22Rv1 (cell line): ENCODE data around the gene SUMO2.
"Not testable (repeated sequence)": the region's sequence is repeated elsewhere in the genome, so short reads cannot be mapped to it uniquely, and the experiment has no call there.

ENCODE experiments used
- H3K27ac ChIP-seq: fragments of 450-650 bp; 2 replicates; pipeline ENCODE4 v1.5.1; 2017
- CTCF ChIP-seq: fragments of 450-650 bp; IDR thresholded peaks from 2 replicates; pipeline ENCODE4 v1.5.1; 2017; ENCODE audit warnings: mild to moderate bottlenecking
- ZFX ChIP-seq: fragments of 450-650 bp; IDR thresholded peaks from 2 replicates; pipeline ENCODE4 v1.6.1; 2017; ENCODE audit warnings: antibody characterized with exemption, borderline replicate concordance

Gene SUMO2

GRCh38 chr17:75160211-75160610 lies 22.5 kb downstream of the SUMO2 start:
- TF ChIP-seq CTCF (no peak), ZFX (no peak)
- H3K27ac ChIP-seq = peak overlapping the region; percentile 23; the same call in 1 of the 2 replicates

DNA sequence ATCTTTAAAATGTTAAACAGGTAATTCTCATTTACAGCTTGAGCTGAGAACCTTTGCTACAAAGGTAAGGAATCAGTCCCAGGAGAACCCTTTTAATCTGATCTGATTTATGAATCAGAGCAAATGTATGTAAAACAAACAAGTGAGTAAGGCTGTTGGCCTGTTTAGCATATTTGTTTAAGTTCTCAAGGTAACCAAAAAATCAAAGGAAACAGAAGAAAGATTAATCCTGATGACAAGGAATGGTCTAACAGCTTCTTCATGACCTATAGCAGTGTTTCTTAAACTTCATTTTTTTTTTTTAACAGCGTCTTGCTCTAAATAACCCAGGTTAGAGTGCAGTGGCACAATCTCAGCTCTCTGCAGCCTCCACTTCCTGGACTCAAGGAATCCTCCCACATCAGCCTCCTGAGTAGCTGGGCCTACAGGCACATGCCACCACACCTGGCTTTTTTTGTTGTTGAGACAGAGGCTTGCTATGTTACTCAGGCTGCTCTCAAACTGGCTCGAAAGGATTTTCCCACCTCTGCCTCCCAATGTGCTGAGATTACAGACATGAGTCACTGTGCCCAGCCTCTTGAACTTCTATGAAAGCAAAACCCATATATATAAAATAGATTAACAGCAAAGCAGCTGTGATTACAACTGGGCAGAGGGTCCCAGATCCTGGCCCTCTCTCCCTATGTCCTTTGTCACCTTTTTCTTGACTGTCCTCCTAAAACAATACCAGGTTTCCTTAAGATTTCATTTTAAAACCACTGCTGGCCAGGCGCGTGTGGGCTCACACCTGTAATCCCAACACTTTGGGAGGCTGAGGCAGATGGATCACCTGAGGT lies 23.3 kb downstream of the SUMO2 start:
- no peak for TF ChIP-seq ZFX
- TF ChIP-seq CTCF = no peak
- H3K27ac ChIP-seq = peak overlapping the region; percentile 23

DNA sequence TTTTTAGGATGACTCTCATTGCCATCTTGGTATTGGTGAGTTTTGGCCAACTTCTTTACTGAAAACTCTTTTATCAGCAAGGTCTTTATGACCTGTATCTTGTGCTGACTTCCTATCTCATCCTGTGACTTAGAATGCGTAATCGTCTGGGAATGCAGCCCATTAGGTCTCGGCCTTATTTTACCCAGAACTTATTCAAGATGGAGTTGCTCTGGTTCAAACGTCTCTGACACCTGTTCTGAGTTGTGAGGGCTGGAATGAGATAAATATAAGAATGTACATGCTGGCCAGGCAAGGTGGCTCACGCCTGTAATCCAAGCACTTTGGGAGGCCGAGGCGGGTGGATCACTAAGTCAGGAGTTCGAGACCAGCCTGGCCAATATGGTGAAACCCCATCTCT lies 24.3 kb downstream of the SUMO2 start:
- not testable (repeated sequence) for H3K27ac ChIP-seq

DNA sequence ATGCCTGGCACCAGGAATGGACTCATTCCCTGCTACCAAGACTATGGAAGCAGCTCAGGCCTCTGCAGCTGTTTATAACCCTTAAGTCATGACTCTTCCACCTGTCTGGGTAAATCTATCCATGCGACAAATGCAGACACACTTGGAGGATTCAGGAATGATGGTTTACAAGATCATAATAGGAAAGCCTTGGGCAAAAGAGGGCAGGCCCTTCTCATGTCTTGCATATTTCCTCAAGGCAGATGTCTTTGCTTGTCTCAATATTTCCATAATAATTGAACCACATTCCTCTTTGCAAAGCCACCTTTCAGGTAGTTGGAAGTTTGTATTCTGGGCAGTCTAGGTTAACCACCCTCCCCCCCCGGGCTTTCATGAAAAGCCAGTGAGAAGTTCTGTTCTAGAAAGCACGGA lies 27.6 kb downstream of the SUMO2 start:
- TF ChIP-seq CTCF (no peak), ZFX (no peak)
- H3K27ac ChIP-seq = peak overlapping the region; percentile 80

DNA sequence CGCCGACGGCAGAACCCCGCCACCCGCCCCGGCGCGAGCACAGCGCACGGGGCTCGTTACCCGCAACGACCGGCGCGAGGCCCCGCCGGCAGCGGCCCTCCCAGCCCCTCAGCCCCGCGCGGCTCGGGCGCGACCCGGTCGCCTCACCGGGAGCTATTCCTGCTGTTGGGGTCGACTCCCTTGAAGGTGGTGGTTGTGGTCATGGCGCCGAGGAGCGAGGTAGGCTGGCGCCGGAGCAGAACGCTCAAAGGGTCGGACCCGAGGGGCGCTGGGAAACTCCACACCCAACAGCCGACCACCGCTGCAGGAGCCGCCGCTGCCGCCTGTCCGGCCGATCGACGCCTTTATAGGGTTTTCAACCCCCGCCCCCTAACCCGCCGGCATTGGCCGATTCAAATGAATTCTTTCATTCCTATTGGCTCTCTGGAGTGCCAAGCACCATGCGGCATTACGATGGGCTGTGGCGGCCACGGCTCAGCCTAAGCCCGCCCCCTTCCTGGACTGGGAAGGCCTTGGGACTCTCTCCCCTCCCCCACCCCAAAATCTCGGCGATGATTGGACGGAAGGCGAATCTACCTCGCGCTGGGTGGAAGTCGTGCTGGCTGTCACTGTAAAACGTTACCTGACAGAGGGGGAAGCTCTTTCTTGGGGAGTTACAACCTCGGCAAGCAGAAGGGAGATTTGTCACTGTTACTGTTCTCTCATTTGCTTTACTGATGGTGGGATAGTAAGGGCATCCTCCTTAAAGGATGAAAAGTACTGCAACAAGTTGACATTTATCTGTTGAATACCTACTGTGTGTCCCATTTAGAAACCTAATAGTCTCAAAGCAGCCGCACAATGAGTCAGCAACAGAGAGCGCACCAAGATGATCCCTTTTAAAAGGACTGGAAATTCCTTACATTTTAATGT lies 28.3 kb downstream of the SUMO2 start, which contains the start of gene JPT1:
Gene JPT1 (minus strand): TSS at position 318 of the 912 bp plus-strand sequence. CDS start 115 bp downstream, at position 203.
- no peak for TF ChIP-seq ZFX
- TF ChIP-seq CTCF = no peak
- peak within 1 kb of the TSS; percentile 80 for H3K27ac ChIP-seq

DNA sequence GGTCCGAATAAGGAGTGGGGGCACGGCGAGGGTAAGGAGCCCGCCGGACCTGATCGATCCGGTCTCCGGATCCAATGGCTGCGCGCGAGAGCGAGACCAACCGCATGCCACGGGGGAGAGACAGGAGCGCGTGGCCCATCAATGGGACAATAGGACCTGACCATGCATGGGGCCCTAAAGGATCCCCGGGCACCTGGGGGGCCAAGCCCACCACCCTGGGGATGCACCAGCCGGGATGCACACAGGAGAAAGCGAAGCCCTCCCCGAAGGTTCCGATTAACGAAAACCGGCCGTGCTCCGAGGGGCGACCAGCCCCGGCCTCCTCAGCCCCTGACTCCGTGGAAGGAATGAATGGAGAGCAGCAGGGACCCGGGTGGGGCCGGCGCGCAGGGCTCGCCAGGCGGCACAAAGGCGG lies 29.0 kb downstream of the SUMO2 start:
- TF ChIP-seq CTCF (no peak), ZFX (no peak)
- peak overlapping the region; percentile 80 for H3K27ac ChIP-seq

DNA sequence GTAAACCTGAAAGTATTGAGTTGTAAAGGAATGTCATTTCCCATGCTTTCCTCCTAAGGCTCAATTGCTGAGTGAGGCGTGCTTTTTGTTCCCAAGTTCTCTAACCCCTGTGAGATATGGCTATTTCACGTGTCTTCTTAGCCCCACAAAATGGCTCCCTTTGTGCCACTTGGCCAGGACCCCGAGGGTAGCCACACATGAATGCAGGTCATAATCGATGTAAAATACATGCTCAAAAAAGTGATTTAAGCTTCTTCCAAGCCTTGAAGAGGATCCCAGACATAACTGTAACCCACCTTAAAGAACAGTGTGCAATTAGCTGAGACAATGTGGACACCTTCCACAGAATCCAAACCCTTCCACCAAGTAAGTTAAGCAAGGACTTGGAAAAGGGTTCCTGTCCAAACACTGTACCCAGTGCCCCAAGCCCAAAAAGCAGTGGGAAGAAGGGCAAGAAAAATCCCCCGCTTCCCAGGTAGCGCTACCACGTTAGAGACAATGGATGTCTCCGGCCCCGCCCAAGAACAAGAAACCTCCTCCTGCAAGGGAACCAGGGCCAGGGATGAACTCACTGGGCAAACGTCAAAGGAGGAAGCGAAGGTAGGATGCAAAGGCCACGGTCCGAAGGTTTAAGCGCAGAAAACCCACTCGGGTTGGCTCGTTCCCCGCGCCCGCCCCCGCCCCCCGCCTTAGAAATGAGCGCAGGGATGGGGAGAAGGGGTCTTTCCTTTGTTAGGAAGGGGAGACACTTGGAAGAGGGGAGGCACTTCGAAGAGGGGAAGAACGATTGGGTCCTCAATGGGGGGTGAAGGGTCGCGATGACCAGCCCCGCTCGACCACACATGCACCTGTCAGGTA lies 29.6 kb downstream of the SUMO2 start:
- peak overlapping the region; percentile 80 for H3K27ac ChIP-seq
- TF ChIP-seq ZFX (no peak), CTCF (no peak)
